SU-DHL-6 (cell line): ENCODE results near the gene VSX1.

Source experiments
- H2AFZ ChIP-seq: fragments of 200-600 bp; sonication (generic); 2 replicates; pipeline ENCODE4 v1.6.1; 2014; ENCODE audit warnings: low read depth, mild to moderate bottlenecking, moderate library complexity, mixed read lengths, antibody characterized with exemption, low read length; ENCODE audit not compliant: severe bottlenecking
- H3F3A ChIP-seq: fragments of 200-600 bp; shearing (Covaris generic); 2 replicates; pipeline ENCODE4 v1.6.0; 2016; ENCODE audit warnings: antibody characterized with exemption, mild to moderate bottlenecking; ENCODE audit not compliant: insufficient read depth
- H3K27ac ChIP-seq: fragments of 200-600 bp; sonication (generic); 2 replicates; pipeline ENCODE4 v1.5.1; 2016; ENCODE audit warnings: low read depth, mild to moderate bottlenecking, low read length, moderate library complexity, mixed read lengths
- H3K27me3 ChIP-seq: fragments of 200-600 bp; sonication (generic), shearing (Covaris generic); 2 replicates; pipeline ENCODE4 v1.6.0; 2014; ENCODE audit warnings: mild to moderate bottlenecking, low read length
- H3K36me3 ChIP-seq: fragments of 200-600 bp; sonication (generic); 2 replicates; pipeline ENCODE4 v1.6.1; 2014; ENCODE audit warnings: mild to moderate bottlenecking, low read length, mixed read lengths
- H3K4me2 ChIP-seq: fragments of 300-600, 200-600 bp; shearing (Covaris generic), sonication (generic); 2 replicates; pipeline ENCODE4 v1.6.0; 2014; ENCODE audit warnings: low read length, low read depth, mild to moderate bottlenecking; ENCODE audit not compliant: poor library complexity, severe bottlenecking
- H3K4me3 ChIP-seq: fragments of 200-600 bp; sonication (generic); 2 replicates; pipeline ENCODE4 v1.5.1; 2014; ENCODE audit warnings: antibody characterized with exemption, low read length, mild to moderate bottlenecking, mixed read lengths; ENCODE audit not compliant: insufficient read depth, poor library complexity, severe bottlenecking
- H3K79me2 ChIP-seq: fragments of 200-600 bp; sonication (generic); 2 replicates; pipeline ENCODE4 v1.6.1; 2014; ENCODE audit warnings: mild to moderate bottlenecking, low read length, moderate library complexity; ENCODE audit not compliant: insufficient read depth
- H3K9ac ChIP-seq: fragments of 200-600 bp; sonication (generic); 2 replicates; pipeline ENCODE4 v1.7.0; 2014; ENCODE audit warnings: mild to moderate bottlenecking, low read length
- H3K9me2 ChIP-seq: fragments of 200-600 bp; sonication (generic); replicated peaks from 2 replicates; pipeline ENCODE4 v1.6.1; 2014; ENCODE audit warnings: low read length; ENCODE audit not compliant: insufficient read depth
- H3K9me3 ChIP-seq: fragments of 200-600 bp; sonication (generic); 2 replicates; pipeline ENCODE4 v1.6.1; 2014; ENCODE audit warnings: low read length, mixed read lengths; ENCODE audit not compliant: insufficient read depth
- H4K20me1 ChIP-seq: fragments of 200-600 bp; sonication (generic); 2 replicates; pipeline ENCODE4 v1.6.1; 2014; ENCODE audit warnings: low read depth, mild to moderate bottlenecking, antibody characterized with exemption, low read length, moderate library complexity, mixed read lengths
- CTCF ChIP-seq: fragments of 200-600 bp; sonication (generic); IDR thresholded peaks from one replicate; pipeline ENCODE4 v1.5.1; 2017; ENCODE audit warnings: antibody characterized with exemption, mild to moderate bottlenecking, low read length, moderate library complexity; ENCODE audit not compliant: insufficient read depth, poor library complexity, severe bottlenecking
- EZH2phosphoT487 ChIP-seq: fragments of 200-600 bp; sonication (generic), shearing (Covaris generic); conservative IDR thresholded peaks from 2 replicates; pipeline ENCODE4 v1.6.1; 2018; ENCODE audit warnings: mild to moderate bottlenecking, antibody characterized with exemption, low read length, moderate library complexity, mixed read lengths

The VSX1 gene

GRCh38 chr20:25046736-25047666 lies 34.9 kb downstream of the VSX1 start:
- no peak overlapping the region for H3K27ac ChIP-seq
- no peaks in the 10 kb centered on the region for H3K9me3 ChIP-seq
- no peaks in the 10 kb centered on the region for H3K79me2 ChIP-seq
- no peak for TF ChIP-seq CTCF
- TF ChIP-seq EZH2phosphoT487: no peak
- H3K9me2 ChIP-seq: no peaks in the 10 kb centered on the region
- no peaks in the 10 kb centered on the region for H4K20me1 ChIP-seq
- H3K9ac ChIP-seq: no peak overlapping the region
- H3K27me3 ChIP-seq: no peaks in the 10 kb centered on the region
- H3K4me3 ChIP-seq: no peak overlapping the region
- no peak overlapping the region for H3K4me2 ChIP-seq
- H3K36me3 ChIP-seq: no peaks in the 10 kb centered on the region
- no peak overlapping the region for H2AFZ ChIP-seq
- H3F3A ChIP-seq: no peaks in the 10 kb centered on the region

- Histone ChIP-seq H3K4me3 (no peak overlapping the region), H3K9me2 (no peaks in the 10 kb centered on the region), H3K36me3 (no peaks in the 10 kb centered on the region), H3F3A (no peaks in the 10 kb centered on the region), H3K79me2 (no peaks in the 10 kb centered on the region), H3K27ac (no peak overlapping the region), H3K9ac (no peak overlapping the region), H2AFZ (no peak overlapping the region), H3K27me3 (no peaks in the 10 kb centered on the region), H4K20me1 (no peaks in the 10 kb centered on the region), H3K9me3 (no peaks in the 10 kb centered on the region), H3K4me2 (no peak overlapping the region)
- no peak for TF ChIP-seq CTCF
- no peak for TF ChIP-seq EZH2phosphoT487
Measured at GRCh38 chr20:25046181-25046641, 35.7 kb downstream of the VSX1 start.

- no peak overlapping the region for H3K9ac ChIP-seq
- no peaks in the 10 kb centered on the region for H3F3A ChIP-seq
- no peaks in the 10 kb centered on the region for H3K27me3 ChIP-seq
- H3K4me2 ChIP-seq: no peak overlapping the region
- H3K27ac ChIP-seq: no peak overlapping the region
- H3K4me3 ChIP-seq: no peak overlapping the region
- no peaks in the 10 kb centered on the region for H3K36me3 ChIP-seq
- H3K79me2 ChIP-seq: no peaks in the 10 kb centered on the region
- H3K9me2 ChIP-seq: no peaks in the 10 kb centered on the region
- H3K9me3 ChIP-seq: no peaks in the 10 kb centered on the region
- TF ChIP-seq EZH2phosphoT487 (no peak), CTCF (no peak)
- H2AFZ ChIP-seq: no peak overlapping the region
- no peaks in the 10 kb centered on the region for H4K20me1 ChIP-seq
Measured at GRCh38 chr20:25045343-25045712, 36.6 kb downstream of the VSX1 start.
